HEK293T (cell line): ENCODE results near the gene PTCH2.

Source experiments
- CTCF ChIA-PET: fragments of 350-600 bp; formaldehyde crosslinking; extraction: SDS; loops from one replicate; lab custom pipeline; 2021; ENCODE audit warnings: antibody characterized with exemption, inconsistent platforms; lab: Yijun Ruan, JAX
- POLR2A ChIA-PET: fragments of 350-600 bp; formaldehyde crosslinking; extraction: SDS; loops from one replicate; lab custom pipeline; 2020; ENCODE audit warnings: antibody characterized with exemption, inconsistent platforms; lab: Yijun Ruan, JAX
- DNase-seq: peaks from one replicate; pipeline ENCODE4 v3.0.0; 2012; ENCODE audit warnings: mixed read lengths; ENCODE audit errors: extremely low spot score
- ARNT ChIP-seq: fragments of 450-650 bp; IDR thresholded peaks from 2 replicates; pipeline ENCODE4 v1.6.1; 2017; ENCODE audit warnings: mild to moderate bottlenecking
- BHLHE40 ChIP-seq: fragments of 450-650 bp; IDR thresholded peaks from 2 replicates; pipeline ENCODE4 v1.6.1; 2016; ENCODE audit warnings: mild to moderate bottlenecking, moderate library complexity, borderline replicate concordance
- CTBP1 ChIP-seq: fragments of 450-650 bp; IDR thresholded peaks from 2 replicates; pipeline ENCODE4 v1.6.1; 2016; ENCODE audit warnings: borderline replicate concordance
- ELF4 ChIP-seq: fragments of 450-650 bp; IDR thresholded peaks from 2 replicates; pipeline ENCODE4 v1.6.1; 2017; ENCODE audit warnings: antibody characterized with exemption
- FOXA1 ChIP-seq: fragments of 450-650 bp; IDR thresholded peaks from 2 replicates; pipeline ENCODE4 v1.6.1; 2016; ENCODE audit warnings: mild to moderate bottlenecking
- FOXK2 ChIP-seq: fragments of 450-650 bp; IDR thresholded peaks from 2 replicates; pipeline ENCODE4 v1.6.1; 2016; ENCODE audit warnings: mild to moderate bottlenecking
- FOXM1 ChIP-seq: fragments of 450-650 bp; IDR thresholded peaks from 2 replicates; pipeline ENCODE4 v1.6.1; 2017; ENCODE audit warnings: mild to moderate bottlenecking, borderline replicate concordance
- HDGF ChIP-seq: fragments of 450-650 bp; IDR thresholded peaks from 2 replicates; pipeline ENCODE4 v1.6.1; 2017; ENCODE audit warnings: antibody characterized with exemption, borderline replicate concordance
- L3MBTL2 ChIP-seq: fragments of 450-650 bp; conservative IDR thresholded peaks from 2 replicates; pipeline ENCODE4 v1.6.1; 2016; ENCODE audit warnings: mild to moderate bottlenecking
- LEF1 ChIP-seq: fragments of 450-650 bp; IDR thresholded peaks from 2 replicates; pipeline ENCODE4 v1.6.1; 2017; ENCODE audit warnings: mild to moderate bottlenecking, borderline replicate concordance
- NFRKB ChIP-seq: fragments of 450-650 bp; IDR thresholded peaks from 2 replicates; pipeline ENCODE4 v1.6.1; 2016; ENCODE audit warnings: mild to moderate bottlenecking, moderate library complexity
- PKNOX1 ChIP-seq: fragments of 450-650 bp; IDR thresholded peaks from 2 replicates; pipeline ENCODE4 v1.6.1; 2016
- SP1 ChIP-seq: fragments of 450-650 bp; IDR thresholded peaks from 2 replicates; pipeline ENCODE4 v1.6.1; 2017
- SUZ12 ChIP-seq: fragments of 450-650 bp; IDR thresholded peaks from 2 replicates; pipeline ENCODE4 v1.6.1; 2016; ENCODE audit warnings: mild to moderate bottlenecking
- TARDBP ChIP-seq: fragments of 450-650 bp; IDR thresholded peaks from 2 replicates; pipeline ENCODE4 v1.6.1; 2016
- ZNF384 ChIP-seq: fragments of 450-650 bp; IDR thresholded peaks from 2 replicates; pipeline ENCODE4 v1.6.1; 2016

The PTCH2 gene

GRCh38 chr1:44842862-44843655 is at the start of gene PTCH2:
PTCH2 (minus strand) TSS chr1:44843253; CDS start chr1:44842932, 321 bp downstream.
- POLR2A ChIA-PET, result interaction anchor here (0.6 to 2.5 kb wide), 13 partner anchors 10 to 461 kb away, joined by 3 to 12 read pairs (median 3); partner anchors contain the start of genes HECTD3 and UROD
- peak; percentile 90 for DNase-seq
- TF ChIP-seq TARDBP (no peak), ZNF384 (peak; percentile 89), FOXA1 (no peak), NFRKB (no peak), PKNOX1 (peak; percentile 72), SUZ12 (no peak)
- CTCF ChIA-PET, result interaction anchor here (0.6 to 1.8 kb wide), 2 partner anchors 11 to 792 kb away, joined by 5 read pairs; no protein-coding TSS in a partner anchor

- TF ChIP-seq SP1 (no peak), FOXM1 (no peak), ZNF384 (no peak), SUZ12 (no peak), NFRKB (no peak), ARNT (no peak), TARDBP (no peak), CTBP1 (no peak), FOXA1 (no peak), FOXK2 (no peak), L3MBTL2 (no peak), LEF1 (no peak), ELF4 (no peak), BHLHE40 (no peak)
- CTCF ChIA-PET, result interaction anchor here (1.1 kb wide), 1 partner anchor 96 kb away, joined by 4 read pairs; no protein-coding TSS in a partner anchor
- no peak for DNase-seq
- POLR2A ChIA-PET, result no interaction called here
These were observed 47.0 kb upstream of the PTCH2 start for GRCh38 chr1:44890007-44890406.

GRCh38 chr1:44885406-44885805 is 42.4 kb upstream of the PTCH2 start:
- TF ChIP-seq PKNOX1 (no peak), HDGF (no peak), FOXA1 (no peak), LEF1 (no peak), NFRKB (no peak), CTBP1 (no peak), L3MBTL2 (no peak), SUZ12 (no peak), ZNF384 (no peak), BHLHE40 (no peak), FOXK2 (no peak), TARDBP (no peak)
- ChIA-PET CTCF (no interaction called here), POLR2A (interaction anchor here (0.6 kb wide), 1 partner anchor 8 kb away, joined by 3 read pairs; no protein-coding TSS in a partner anchor)
- DNase-seq, result no peak

- no peak for DNase-seq
- TF ChIP-seq ZNF384, result no peak
- TF ChIP-seq FOXK2, result no peak
- TF ChIP-seq ELF4, result no peak
- no peak for TF ChIP-seq FOXA1
- TF ChIP-seq SP1, result no peak
- TF ChIP-seq NFRKB, result no peak
- TF ChIP-seq SUZ12, result no peak
- TF ChIP-seq CTBP1, result no peak
- ChIA-PET CTCF (no interaction called here), POLR2A (no interaction called here)
These were observed 41.7 kb upstream of the PTCH2 start for GRCh38 chr1:44884746-44885145.

- POLR2A ChIA-PET, result no interaction called here
- no peak for DNase-seq
- CTCF ChIA-PET, result interaction anchor here (1.1 kb wide), 1 partner anchor 13 kb away, joined by 4 read pairs; no protein-coding TSS in a partner anchor
- TF ChIP-seq FOXM1 (no peak), ELF4 (no peak), BHLHE40 (no peak), LEF1 (no peak), ARNT (no peak), HDGF (no peak), SUZ12 (no peak), ZNF384 (no peak), SP1 (no peak), PKNOX1 (no peak), TARDBP (no peak), L3MBTL2 (no peak), FOXK2 (no peak), CTBP1 (no peak), NFRKB (no peak), FOXA1 (no peak)
These were observed 38.1 kb upstream of the PTCH2 start for GRCh38 chr1:44881011-44881632.

- no peak for DNase-seq
- POLR2A ChIA-PET, result no interaction called here
- TF ChIP-seq PKNOX1, result no peak
- TF ChIP-seq SP1, result no peak
- no peak for TF ChIP-seq FOXA1
- TF ChIP-seq FOXK2, result no peak
- TF ChIP-seq ZNF384, result no peak
- no peak for TF ChIP-seq NFRKB
- no peak for TF ChIP-seq FOXM1
- TF ChIP-seq L3MBTL2, result no peak
- no peak for TF ChIP-seq CTBP1
- TF ChIP-seq ARNT, result no peak
- no peak for TF ChIP-seq BHLHE40
- TF ChIP-seq LEF1, result no peak
- TF ChIP-seq ELF4, result no peak
- no peak for TF ChIP-seq TARDBP
- no peak for TF ChIP-seq SUZ12
- no peak for TF ChIP-seq HDGF
- CTCF ChIA-PET, result no interaction called here
These were observed 31.1 kb upstream of the PTCH2 start for GRCh38 chr1:44874155-44874554.
